MCF 10A (cell line): ENCODE measurements around the gene GABRG3. TPM values are rescaled to one million over a fixed set of nuclear protein-coding genes. Genes with fewer than 3 reads are reported as not detected.

Experiments used
- BruUV-seq: library from RNA; stranded (reverse); fragments of 400-500 nt; replicated peaks from 2 replicates; lab custom pipeline; 2021; lab: Mats Ljungman, UMichigan
- CTCF ChIA-PET: fragments of 300-600 bp; sonication (Branson Sonifier 250); formaldehyde crosslinking; extraction: SDS; loops from one replicate; lab custom pipeline; 2021; ENCODE audit warnings: antibody characterized with exemption, inconsistent platforms; lab: Yijun Ruan, JAX
- POLR2A ChIA-PET: fragments of 300-600, 350-650 bp; sonication (Branson Sonifier 250); formaldehyde crosslinking; extraction: SDS; loops from one replicate; lab custom pipeline; 2020; ENCODE audit warnings: antibody characterized with exemption, inconsistent platforms; lab: Yijun Ruan, JAX
- DNase-seq: peaks from one replicate; pipeline ENCODE4 v3.0.0-alpha.2; 2018; ENCODE audit not compliant: unreplicated experiment
- H3K27ac Mint-ChIP-seq: one replicate; pipeline ENCODE4 v1.8.0; 2022; ENCODE audit warnings: mild to moderate bottlenecking, low read depth, mixed read lengths; ENCODE audit not compliant: unreplicated experiment
- H3K27me3 Mint-ChIP-seq: one replicate; pipeline ENCODE4 v1.8.0; 2022; ENCODE audit warnings: mixed read lengths; ENCODE audit not compliant: insufficient read depth, unreplicated experiment
- H3K36me3 Mint-ChIP-seq: one replicate; pipeline ENCODE4 v1.8.0; 2022; ENCODE audit warnings: mild to moderate bottlenecking, moderate library complexity, mixed read lengths; ENCODE audit not compliant: insufficient read depth, unreplicated experiment
- H3K4me1 Mint-ChIP-seq: one replicate; pipeline ENCODE4 v1.8.0; 2022; ENCODE audit warnings: mixed read lengths; ENCODE audit not compliant: insufficient read depth, unreplicated experiment
- H3K4me3 Mint-ChIP-seq: one replicate; pipeline ENCODE4 v1.8.0; 2022; ENCODE audit warnings: mild to moderate bottlenecking, moderate library complexity, mixed read lengths; ENCODE audit not compliant: unreplicated experiment
- H3K9me3 Mint-ChIP-seq: one replicate; pipeline ENCODE4 v1.8.0; 2022; ENCODE audit warnings: mixed read lengths; ENCODE audit not compliant: unreplicated experiment
- intact Hi-C: fragments of 100-400 bp; cut with micrococcal nuclease; formaldehyde crosslinking; loops from 2 replicates; pipeline ENCODE4 v1.14.1; 2022
- total RNA-seq: library from RNA; stranded (reverse); gene quantifications from 2 replicates; pipeline ENCODE4 v1.2.3, GENCODE V29; 2022
- TF ChIP-seq, protein P1 (sequence below): fragments of 200-600 bp; IDR thresholded peaks from one replicate; pipeline ENCODE4 v1.8.0; 2022; ENCODE audit warnings: antibody characterized with exemption, mild to moderate bottlenecking; ENCODE audit not compliant: unreplicated experiment

GABRG3 gene
- total RNA-seq, 1 experiment from 2014 or later = not detected

DNA sequence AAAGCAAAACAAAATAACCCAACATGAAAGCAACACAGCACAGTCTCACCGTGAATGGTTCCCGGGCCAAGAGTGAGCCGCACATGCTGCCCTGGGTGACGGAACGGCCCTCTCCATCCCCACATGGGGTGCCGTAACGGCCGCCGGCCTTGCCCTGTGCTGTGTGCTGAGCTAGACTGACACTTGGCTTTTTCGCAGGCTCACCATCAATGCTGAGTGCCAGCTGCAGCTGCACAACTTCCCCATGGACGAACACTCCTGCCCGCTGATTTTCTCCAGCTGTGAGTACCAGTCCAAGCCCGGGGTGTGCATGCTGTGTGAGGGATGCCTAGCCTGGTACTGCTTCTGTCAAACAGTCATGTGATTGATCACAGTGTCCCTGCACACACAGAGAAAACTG, 357.6 kb downstream of the GABRG3 start:
- CTCF ChIA-PET = no interaction called here
- H3K36me3 Mint-ChIP-seq = no peaks in the 10 kb centered on the region
- peaks cover 22% of the 10 kb centered on the region for H3K9me3 Mint-ChIP-seq
- POLR2A ChIA-PET = no interaction called here
- no peak overlapping the region for H3K27ac Mint-ChIP-seq
- no peak for DNase-seq
- BruUV-seq = no TSS peak
- TF ChIP-seq, protein P1, sequence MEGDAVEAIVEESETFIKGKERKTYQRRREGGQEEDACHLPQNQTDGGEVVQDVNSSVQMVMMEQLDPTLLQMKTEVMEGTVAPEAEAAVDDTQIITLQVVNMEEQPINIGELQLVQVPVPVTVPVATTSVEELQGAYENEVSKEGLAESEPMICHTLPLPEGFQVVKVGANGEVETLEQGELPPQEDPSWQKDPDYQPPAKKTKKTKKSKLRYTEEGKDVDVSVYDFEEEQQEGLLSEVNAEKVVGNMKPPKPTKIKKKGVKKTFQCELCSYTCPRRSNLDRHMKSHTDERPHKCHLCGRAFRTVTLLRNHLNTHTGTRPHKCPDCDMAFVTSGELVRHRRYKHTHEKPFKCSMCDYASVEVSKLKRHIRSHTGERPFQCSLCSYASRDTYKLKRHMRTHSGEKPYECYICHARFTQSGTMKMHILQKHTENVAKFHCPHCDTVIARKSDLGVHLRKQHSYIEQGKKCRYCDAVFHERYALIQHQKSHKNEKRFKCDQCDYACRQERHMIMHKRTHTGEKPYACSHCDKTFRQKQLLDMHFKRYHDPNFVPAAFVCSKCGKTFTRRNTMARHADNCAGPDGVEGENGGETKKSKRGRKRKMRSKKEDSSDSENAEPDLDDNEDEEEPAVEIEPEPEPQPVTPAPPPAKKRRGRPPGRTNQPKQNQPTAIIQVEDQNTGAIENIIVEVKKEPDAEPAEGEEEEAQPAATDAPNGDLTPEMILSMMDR = no peak
- no peaks in the 10 kb centered on the region for H3K4me1 Mint-ChIP-seq
- intact Hi-C loops = no loop called here
- no peak overlapping the region for H3K4me3 Mint-ChIP-seq
- H3K27me3 Mint-ChIP-seq = no peaks in the 10 kb centered on the region

DNA sequence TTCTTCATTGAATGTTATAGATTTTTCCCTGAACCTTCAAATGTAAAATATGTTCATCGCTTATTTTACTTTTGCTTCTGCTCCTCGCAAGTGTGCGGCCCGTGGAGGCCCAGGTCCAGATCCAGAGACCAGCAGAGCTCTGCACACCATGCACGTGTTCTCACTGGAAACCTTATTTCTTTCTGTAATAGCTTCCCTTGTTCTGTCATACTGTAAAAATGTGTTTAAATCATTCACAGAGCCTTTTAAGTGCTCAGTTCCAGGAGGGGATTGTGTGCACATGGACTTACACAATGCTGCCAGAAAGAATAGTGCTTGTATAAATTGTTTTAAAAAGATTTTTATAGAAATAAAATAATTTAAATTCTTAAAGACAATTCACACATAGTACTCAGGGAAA, 359.3 kb downstream of the GABRG3 start:
- BruUV-seq = no TSS peak
- no peak for DNase-seq
- TF ChIP-seq, protein P1 = no peak
- Mint-ChIP-seq H3K36me3 (no peaks in the 10 kb centered on the region), H3K9me3 (peaks cover 22% of the 10 kb centered on the region), H3K27me3 (no peaks in the 10 kb centered on the region), H3K4me1 (no peaks in the 10 kb centered on the region), H3K4me3 (no peak overlapping the region), H3K27ac (no peak overlapping the region)
- ChIA-PET CTCF (no interaction called here), POLR2A (no interaction called here)
- intact Hi-C loops = no loop called here

DNA sequence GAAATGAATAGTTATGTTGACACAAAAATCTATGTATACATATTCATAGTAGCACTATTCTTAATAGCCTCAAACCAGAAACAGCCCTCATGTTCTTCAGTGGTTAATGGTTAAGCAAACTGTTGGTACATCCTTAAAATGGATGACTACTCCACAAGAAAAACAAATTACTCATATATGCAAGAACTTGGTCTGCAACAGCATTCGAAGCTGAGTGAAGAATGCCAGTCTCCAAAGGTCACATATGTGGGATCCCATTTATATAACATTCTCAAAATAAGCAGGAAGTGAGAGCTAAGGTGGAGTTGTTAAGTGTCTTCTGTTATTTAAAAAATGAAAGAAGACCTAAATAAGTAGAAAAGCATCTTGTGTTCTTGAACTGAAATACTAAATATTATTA, 365.7 kb downstream of the GABRG3 start:
- Mint-ChIP-seq H3K9me3 (peaks cover 23% of the 10 kb centered on the region), H3K27me3 (no peaks in the 10 kb centered on the region), H3K4me3 (no peak overlapping the region), H3K4me1 (no peaks in the 10 kb centered on the region), H3K36me3 (no peaks in the 10 kb centered on the region), H3K27ac (no peak overlapping the region)
- intact Hi-C loops = no loop called here
- ChIA-PET CTCF (no interaction called here), POLR2A (no interaction called here)
- DNase-seq = no peak
- no TSS peak for BruUV-seq
- TF ChIP-seq, protein P1 = no peak

DNA sequence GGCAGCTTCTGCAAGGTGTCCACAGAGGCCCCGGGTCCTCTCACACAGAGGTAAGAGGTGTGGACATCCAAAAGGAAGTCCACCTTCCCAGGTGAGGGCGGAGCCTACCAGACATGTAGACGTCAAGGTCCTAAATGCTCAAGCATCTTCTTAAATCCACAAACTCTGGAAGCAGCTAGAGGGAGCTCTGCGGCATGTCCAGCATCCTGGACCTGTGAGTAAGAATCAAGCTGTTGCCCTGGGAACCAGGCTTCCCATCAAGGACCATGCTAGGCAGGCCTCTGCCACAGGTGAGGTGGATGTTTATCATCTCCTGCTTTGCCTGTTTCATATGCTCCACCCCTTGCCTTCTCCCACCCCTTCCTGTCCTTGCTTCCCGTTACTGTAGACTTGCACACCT, 368.2 kb downstream of the GABRG3 start:
- TF ChIP-seq, protein P1 = no peak
- ChIA-PET CTCF (no interaction called here), POLR2A (no interaction called here)
- H3K36me3 Mint-ChIP-seq = no peaks in the 10 kb centered on the region
- H3K4me3 Mint-ChIP-seq = no peak overlapping the region
- no peaks in the 10 kb centered on the region for H3K27me3 Mint-ChIP-seq
- no peak overlapping the region for H3K27ac Mint-ChIP-seq
- no TSS peak for BruUV-seq
- peaks cover 23% of the 10 kb centered on the region for H3K9me3 Mint-ChIP-seq
- DNase-seq = no peak
- intact Hi-C loops = no loop called here
- no peaks in the 10 kb centered on the region for H3K4me1 Mint-ChIP-seq
